Brain pericyte (primary cell): ENCODE measurements around the gene RNU7-1.

ENCODE experiments used
- DNase-seq: peaks from one replicate; pipeline ENCODE4 v3.0.0-alpha.2; 2012; ENCODE audit warnings: low read depth, low spot score

The RNU7-1 gene

GRCh38 chr12:6953442-6954315, 10.1 kb downstream of the RNU7-1 start:
- DNase-seq: no peak

GRCh38 chr12:6954316-6955107, 10.9 kb downstream of the RNU7-1 start:
- no peak for DNase-seq

- DNase-seq: no peak
These were observed 11.7 kb downstream of the RNU7-1 start for GRCh38 chr12:6955108-6956020.

- no peak for DNase-seq
These were observed 12.6 kb downstream of the RNU7-1 start for GRCh38 chr12:6956021-6956727.

GRCh38 chr12:6957151-6957701, 13.6 kb downstream of the RNU7-1 start:
- DNase-seq: no peak

- DNase-seq: no peak
These were observed 14.4 kb downstream of the RNU7-1 start for GRCh38 chr12:6957741-6958608.

GRCh38 chr12:6958609-6959057, 15.0 kb downstream of the RNU7-1 start:
- DNase-seq: no peak

GRCh38 chr12:6959058-6959804, 15.6 kb downstream of the RNU7-1 start:
- no peak for DNase-seq

- no peak for DNase-seq
These were observed 16.4 kb downstream of the RNU7-1 start for GRCh38 chr12:6959805-6960592.

GRCh38 chr12:6960593-6961277, 17.1 kb downstream of the RNU7-1 start:
- DNase-seq: no peak

- no peak for DNase-seq
These were observed 17.7 kb downstream of the RNU7-1 start for GRCh38 chr12:6961278-6961694.

- no peak for DNase-seq
These were observed 18.2 kb downstream of the RNU7-1 start for GRCh38 chr12:6961695-6962284.

GRCh38 chr12:6962285-6963015, 18.8 kb downstream of the RNU7-1 start:
- DNase-seq: no peak

- no peak for DNase-seq
These were observed 19.6 kb downstream of the RNU7-1 start for GRCh38 chr12:6963016-6963731.

GRCh38 chr12:6963791-6964413, 20.3 kb downstream of the RNU7-1 start:
- DNase-seq: no peak
